ENCODE results near the gene NCKAP5.

The NCKAP5 gene

GRCh38 chr2:132951008-132951714 is 617.1 kb downstream of the NCKAP5 start:
- DNase-seq (ENCODE audit: low read depth) = no peak
- H3K4me3 ChIP-seq (ENCODE audit: low read depth, low read length) = no peak overlapping the region
- no peak for TF ChIP-seq MYC (IDR thresholded peaks at IDR 0.05; ENCODE audit: low read depth, low read length)
- no peak for TF ChIP-seq MAX (IDR thresholded peaks at IDR 0.05; ENCODE audit: low read depth, low read length)
- TF ChIP-seq CTCF (IDR thresholded peaks at IDR 0.05; ENCODE audit: low read depth, low read length) = no peak
- TF ChIP-seq POLR2A (IDR thresholded peaks at IDR 0.05; ENCODE audit: extremely low read depth, insufficient read length) = no peak

GRCh38 chr2:132949108-132949507 is 619.2 kb downstream of the NCKAP5 start:
- no peak for TF ChIP-seq POLR2A (IDR thresholded peaks at IDR 0.05; ENCODE audit: extremely low read depth, insufficient read length)
- no peak for TF ChIP-seq CTCF (IDR thresholded peaks at IDR 0.05; ENCODE audit: low read depth, low read length)
- no peak for TF ChIP-seq MAX (IDR thresholded peaks at IDR 0.05; ENCODE audit: low read depth, low read length)
- no peak for TF ChIP-seq MYC (IDR thresholded peaks at IDR 0.05; ENCODE audit: low read depth, low read length)
- no peak for DNase-seq (ENCODE audit: low read depth)
- no peak overlapping the region for H3K4me3 ChIP-seq (ENCODE audit: low read depth, low read length)

- no peak overlapping the region for H3K4me3 ChIP-seq (ENCODE audit: low read depth, low read length)
- no peak for DNase-seq (ENCODE audit: low read depth)
- TF ChIP-seq CTCF (IDR thresholded peaks at IDR 0.05; ENCODE audit: low read depth, low read length) = no peak
- TF ChIP-seq MYC (IDR thresholded peaks at IDR 0.05; ENCODE audit: low read depth, low read length) = no peak
- TF ChIP-seq POLR2A (IDR thresholded peaks at IDR 0.05; ENCODE audit: extremely low read depth, insufficient read length) = no peak
- TF ChIP-seq MAX (IDR thresholded peaks at IDR 0.05; ENCODE audit: low read depth, low read length) = no peak
Observed at GRCh38 chr2:132948211-132948610, 620.1 kb downstream of the NCKAP5 start.

GRCh38 chr2:132943829-132944228 is 624.4 kb downstream of the NCKAP5 start:
- H3K4me3 ChIP-seq (ENCODE audit: low read depth, low read length) = no peak overlapping the region
- no peak for DNase-seq (ENCODE audit: low read depth)
- TF ChIP-seq MYC (IDR thresholded peaks at IDR 0.05; ENCODE audit: low read depth, low read length) (no peak), MAX (IDR thresholded peaks at IDR 0.05; ENCODE audit: low read depth, low read length) (no peak), CTCF (IDR thresholded peaks at IDR 0.05; ENCODE audit: low read depth, low read length) (no peak), POLR2A (IDR thresholded peaks at IDR 0.05; ENCODE audit: extremely low read depth, insufficient read length) (no peak)

GRCh38 chr2:132941296-132942020 is 626.8 kb downstream of the NCKAP5 start:
- DNase-seq (ENCODE audit: low read depth) = no peak
- TF ChIP-seq MYC (IDR thresholded peaks at IDR 0.05; ENCODE audit: low read depth, low read length) = no peak
- no peak for TF ChIP-seq POLR2A (IDR thresholded peaks at IDR 0.05; ENCODE audit: extremely low read depth, insufficient read length)
- TF ChIP-seq CTCF (IDR thresholded peaks at IDR 0.05; ENCODE audit: low read depth, low read length) = no peak
- TF ChIP-seq MAX (IDR thresholded peaks at IDR 0.05; ENCODE audit: low read depth, low read length) = no peak
- no peak overlapping the region for H3K4me3 ChIP-seq (ENCODE audit: low read depth, low read length)

Data from NB4 (cell line).